BLaER1 treated with 17β-estradiol and CSF1 and Interleukin-3, amounts not matched to agents 10 nM and 100 nM (cell line): ENCODE results near the gene APOC4.
"Not testable (repeated sequence)": the region's sequence is repeated elsewhere in the genome, so short reads cannot be mapped to it uniquely, and the experiment has no call there.

Source experiments
- H3K27ac ChIP-seq, 11 experiments: shearing (Covaris generic); formaldehyde crosslinking; 2 replicates each; pipeline ENCODE4 v1.8.1; 2022
- H3K27me3 ChIP-seq, 11 experiments: shearing (Covaris generic); formaldehyde crosslinking; 2 replicates each; pipeline ENCODE4 v1.8.1; 2022
- H3K36me3 ChIP-seq, 11 experiments: shearing (Covaris generic); formaldehyde crosslinking; 2 replicates each; pipeline ENCODE4 v1.8.1; 2022
- H3K4me1 ChIP-seq, 10 experiments: shearing (Covaris generic); formaldehyde crosslinking; 2 replicates each; pipeline ENCODE4 v1.8.1; 2022
- H3K4me2 ChIP-seq, 11 experiments: shearing (Covaris generic); formaldehyde crosslinking; 2 replicates each; pipeline ENCODE4 v1.8.1; 2022
- H3K4me3 ChIP-seq, 10 experiments: shearing (Covaris generic); formaldehyde crosslinking; 2 replicates each; pipeline ENCODE4 v1.8.1; 2022
- H3K9ac ChIP-seq, 11 experiments: shearing (Covaris generic); formaldehyde crosslinking; 2 replicates each; pipeline ENCODE4 v1.8.1; 2022
- H3K9me3 ChIP-seq, 11 experiments: shearing (Covaris generic); formaldehyde crosslinking; replicated peaks in 1 of 11; 2 replicates each; pipeline ENCODE4 v1.8.1; 2022
- H4K20me1 ChIP-seq, 11 experiments: shearing (Covaris generic); formaldehyde crosslinking; 2 replicates each; pipeline ENCODE4 v1.8.1; 2022
- Cebpa-rat ChIP-seq, 11 experiments: shearing (Covaris generic); IDR thresholded peaks; 2 replicates each; pipeline ENCODE4 v1.8.1; 2022

APOC4 gene

DNA sequence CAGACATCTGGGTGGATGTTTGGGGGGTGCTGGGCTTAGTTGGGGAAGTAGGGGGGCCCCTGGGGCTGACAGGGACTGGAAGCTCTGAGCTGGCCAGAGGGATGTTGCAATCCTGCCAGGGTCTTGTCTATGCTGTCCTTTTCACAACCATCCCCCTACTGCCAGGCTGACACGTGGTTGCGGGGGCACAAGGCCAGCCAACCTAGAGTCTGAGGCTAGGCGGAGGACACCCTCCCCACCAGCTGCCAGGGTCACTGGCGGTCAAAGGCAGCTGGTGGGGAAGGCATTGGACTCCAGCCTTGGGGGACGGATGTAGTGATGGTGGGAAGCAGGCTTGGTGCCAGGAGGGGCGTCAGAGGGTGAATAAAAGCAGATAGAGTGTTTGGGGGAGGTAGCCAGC, 29.2 kb upstream of the APOC4 start:
- H3K4me3 ChIP-seq: no peak overlapping the region
- H3K9me3 ChIP-seq: no peaks in the 10 kb centered on the region
- TF ChIP-seq Cebpa-rat (IDR thresholded peaks at IDR 0.05): 0 out of 22 replicates have a peak, but pooled peaks of 1 of the 11 experiments have one; percentile 15
- no peaks in the 10 kb centered on the region for H3K36me3 ChIP-seq
- H4K20me1 ChIP-seq: no peaks in the 10 kb centered on the region
- H3K4me2 ChIP-seq: peak overlapping the region in 7 of 11 experiments; percentile 88 to 97 (median 92); a peak in 13 of 22 replicates
- peak overlapping the region in 2 of 11 experiments; percentile 4 to 41; a peak in 3 of 22 replicates for H3K27ac ChIP-seq
- no peaks in the 10 kb centered on the region for H3K27me3 ChIP-seq
- H3K9ac ChIP-seq: peak overlapping the region in 2 of 11 experiments; percentile 8 to 17; a peak in 1 of 22 replicates
- peaks cover 9 to 66% (median 49%) of the 10 kb centered on the region in 10 experiments for H3K4me1 ChIP-seq

DNA sequence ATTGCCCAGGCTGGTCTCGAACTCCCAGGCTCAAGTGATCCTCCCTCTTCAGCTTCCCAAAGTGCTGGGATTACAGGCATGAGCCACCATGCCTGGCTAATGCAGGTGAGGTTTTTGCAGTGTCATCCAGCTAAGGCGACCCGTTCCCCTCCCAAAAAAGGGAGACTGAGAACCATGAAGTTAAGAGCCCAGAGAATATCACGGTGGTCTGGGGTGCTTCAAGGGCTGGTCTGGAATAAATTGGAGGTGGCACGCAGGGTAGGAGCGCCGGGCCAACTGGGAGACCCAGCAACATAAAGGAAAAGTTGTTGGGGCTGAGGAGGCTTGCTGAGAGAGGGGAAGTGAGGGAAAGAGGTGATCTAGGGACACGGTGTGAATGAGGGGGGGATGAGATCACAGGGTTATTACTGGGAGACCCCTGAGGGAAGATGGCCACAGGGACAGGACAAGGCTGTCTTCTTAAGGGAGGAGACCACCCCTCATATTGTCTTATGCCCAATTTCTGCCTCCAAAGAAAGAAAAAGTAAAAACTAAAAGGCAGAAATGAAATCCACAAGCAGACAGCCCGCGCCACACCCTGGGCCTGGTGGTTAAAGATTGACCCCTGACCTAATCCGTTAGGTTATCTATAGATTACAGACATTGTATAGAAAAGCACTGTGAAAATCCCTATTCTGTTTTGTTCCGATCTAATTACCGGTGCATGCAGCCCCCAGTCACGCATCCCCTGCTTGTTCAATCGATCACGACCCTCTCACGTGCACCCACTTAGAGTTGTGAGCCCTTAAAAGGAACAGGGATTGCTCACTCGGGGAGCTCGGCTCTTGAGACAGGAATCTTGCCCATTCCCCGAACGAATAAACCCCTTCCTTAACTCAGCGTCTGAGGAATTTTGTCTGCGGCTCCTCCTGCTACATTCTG, 28.3 kb upstream of the APOC4 start:
- not testable (repeated sequence) for H3K27me3 ChIP-seq, H4K20me1 ChIP-seq, H3K9me3 ChIP-seq, H3K36me3 ChIP-seq
- Histone ChIP-seq H3K4me3 (peak overlapping the region; percentile 58 to 71 (median 62); a peak in 19 of 20 replicates), H3K4me2 (peak overlapping the region; percentile 87 to 97 (median 91)), H3K4me1 (peaks cover 9 to 66% (median 49%) of the 10 kb centered on the region in 10 experiments), H3K9ac (peak overlapping the region; percentile 72 to 83 (median 79); a peak in 18 of 22 replicates), H3K27ac (peak overlapping the region in 10 of 11 experiments; percentile 54 to 84 (median 78); a peak in 15 of 22 replicates)

DNA sequence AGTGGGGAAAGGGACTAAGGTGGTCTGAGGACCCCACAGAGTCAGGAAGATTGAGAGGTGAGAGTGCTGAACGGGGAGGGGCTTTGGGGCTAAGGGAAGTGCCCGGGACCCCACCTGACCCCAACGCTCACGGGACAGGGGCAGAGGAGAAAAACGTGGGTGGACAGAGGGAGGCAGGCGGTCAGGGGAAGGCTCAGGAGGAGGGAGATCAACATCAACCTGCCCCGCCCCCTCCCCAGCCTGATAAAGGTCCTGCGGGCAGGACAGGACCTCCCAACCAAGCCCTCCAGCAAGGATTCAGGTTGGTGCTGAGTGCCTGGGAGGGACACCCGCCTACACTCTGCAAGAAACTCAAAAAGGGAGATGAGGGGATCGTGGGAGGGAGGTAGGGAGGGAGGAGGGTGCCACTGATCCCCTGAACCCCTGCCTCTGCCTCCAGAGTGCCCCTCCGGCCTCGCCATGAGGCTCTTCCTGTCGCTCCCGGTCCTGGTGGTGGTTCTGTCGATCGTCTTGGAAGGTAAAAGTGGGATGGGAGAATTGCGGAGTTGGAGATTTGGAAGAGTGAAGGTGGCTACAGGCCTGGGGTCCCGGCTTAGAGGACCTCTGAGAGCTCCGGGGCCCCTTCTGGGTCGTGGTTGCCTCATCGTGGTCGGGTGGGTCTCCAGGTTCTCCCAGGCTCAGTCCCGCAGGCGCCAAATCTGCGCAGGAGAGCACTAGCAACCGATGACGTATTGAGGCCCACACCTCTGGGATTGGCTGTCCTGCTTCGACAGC, 27.4 kb upstream of the APOC4 start, which contains the start of gene APOC1:
Gene APOC1 (plus strand): TSS at position 176 of the 774 bp plus-strand sequence. CDS start 284 bp downstream, at position 460.
- not testable (repeated sequence) for H3K36me3 ChIP-seq, H3K27me3 ChIP-seq, H4K20me1 ChIP-seq, H3K9me3 ChIP-seq
- peak within 1 kb of the TSS; percentile 44 to 84 (median 77); a peak in 20 of 22 replicates for H3K27ac ChIP-seq
- H3K4me1 ChIP-seq: peaks cover 9 to 73% (median 48%) of the 10 kb centered on the region in 10 experiments
- H3K4me3 ChIP-seq: peak within 1 kb of the TSS; percentile 58 to 71 (median 62)
- H3K4me2 ChIP-seq: peak within 1 kb of the TSS; percentile 87 to 97 (median 91)
- H3K9ac ChIP-seq: peak within 1 kb of the TSS; percentile 72 to 83 (median 79)

DNA sequence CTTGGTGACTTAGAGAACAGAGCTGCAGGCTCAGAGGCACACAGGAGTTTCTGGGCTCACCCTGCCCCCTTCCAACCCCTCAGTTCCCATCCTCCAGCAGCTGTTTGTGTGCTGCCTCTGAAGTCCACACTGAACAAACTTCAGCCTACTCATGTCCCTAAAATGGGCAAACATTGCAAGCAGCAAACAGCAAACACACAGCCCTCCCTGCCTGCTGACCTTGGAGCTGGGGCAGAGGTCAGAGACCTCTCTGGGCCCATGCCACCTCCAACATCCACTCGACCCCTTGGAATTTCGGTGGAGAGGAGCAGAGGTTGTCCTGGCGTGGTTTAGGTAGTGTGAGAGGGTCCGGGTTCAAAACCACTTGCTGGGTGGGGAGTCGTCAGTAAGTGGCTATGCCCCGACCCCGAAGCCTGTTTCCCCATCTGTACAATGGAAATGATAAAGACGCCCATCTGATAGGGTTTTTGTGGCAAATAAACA, 17.8 kb upstream of the APOC4 start:
- TF ChIP-seq Cebpa-rat (IDR thresholded peaks at IDR 0.05): no peak
- Histone ChIP-seq H3K4me1 (peaks cover 45 to 73% (median 53%) of the 10 kb centered on the region in 10 experiments), H3K4me2 (peak overlapping the region; percentile 11 to 96 (median 87); a peak in 20 of 22 replicates), H3K9ac (peak overlapping the region in 10 of 11 experiments; percentile 7 to 71 (median 62); a peak in 16 of 22 replicates), H4K20me1 (no peaks in the 10 kb centered on the region), H3K27me3 (no peaks in the 10 kb centered on the region), H3K27ac (peak overlapping the region; percentile 57 to 84 (median 78); a peak in 21 of 22 replicates), H3K36me3 (no peaks in the 10 kb centered on the region), H3K9me3 (no peaks in the 10 kb centered on the region), H3K4me3 (no peak overlapping the region)

DNA sequence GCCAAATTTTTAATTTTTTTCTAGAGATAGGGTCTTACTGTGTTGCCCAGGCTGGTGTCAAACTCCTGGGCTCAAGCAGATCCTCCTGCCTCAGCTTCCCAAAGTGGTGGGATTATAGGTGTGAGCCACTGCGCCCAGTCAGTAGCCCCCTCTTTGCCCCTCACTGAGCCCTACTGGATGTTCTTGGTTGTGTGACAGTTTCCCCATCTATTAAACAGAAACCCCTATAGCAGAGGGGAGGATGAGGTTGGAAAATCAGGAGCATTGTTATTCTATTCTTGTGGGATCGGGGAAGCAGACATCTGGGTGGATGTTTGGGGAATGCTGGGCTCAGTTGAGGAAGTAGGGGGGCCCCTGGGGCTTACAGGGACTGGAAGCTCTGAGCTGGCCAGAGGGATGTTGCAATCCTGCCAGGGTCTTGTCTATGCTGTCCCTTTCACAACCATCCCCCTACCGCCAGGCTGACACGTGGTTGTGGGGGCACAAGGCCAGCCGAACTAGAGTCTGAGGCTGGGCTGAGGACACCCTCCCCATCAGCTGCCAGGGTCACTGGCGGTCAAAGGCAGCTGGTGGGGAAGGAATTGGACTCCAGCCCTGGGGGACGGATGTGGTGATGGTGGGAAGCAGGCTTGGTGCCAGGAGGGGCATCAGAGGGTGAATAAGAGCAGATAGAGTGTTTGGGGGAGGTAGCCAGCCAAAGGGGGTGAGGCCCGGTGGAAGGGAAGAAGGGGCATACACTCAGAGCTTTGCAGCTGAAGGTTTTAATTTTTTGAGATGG, 16.7 kb upstream of the APOC4 start:
- H3K4me2 ChIP-seq: peak overlapping the region; percentile 69 to 96 (median 87)
- H3K4me3 ChIP-seq: peak overlapping the region in 7 of 10 experiments; percentile 5 to 56 (median 18); a peak in 9 of 20 replicates
- no peaks in the 10 kb centered on the region for H3K36me3 ChIP-seq
- H3K9me3 ChIP-seq: no peaks in the 10 kb centered on the region
- TF ChIP-seq Cebpa-rat (IDR thresholded peaks at IDR 0.05): peak in 10 of 11 experiments; percentile 67 to 86 (median 76); a peak in 17 of 22 replicates
- peak overlapping the region; percentile 57 to 84 (median 78) for H3K27ac ChIP-seq
- no peaks in the 10 kb centered on the region for H3K27me3 ChIP-seq
- peaks cover 49 to 80% (median 58%) of the 10 kb centered on the region in 10 experiments for H3K4me1 ChIP-seq
- peak overlapping the region; percentile 36 to 71 (median 63); a peak in 19 of 22 replicates for H3K9ac ChIP-seq
- no peaks in the 10 kb centered on the region for H4K20me1 ChIP-seq

DNA sequence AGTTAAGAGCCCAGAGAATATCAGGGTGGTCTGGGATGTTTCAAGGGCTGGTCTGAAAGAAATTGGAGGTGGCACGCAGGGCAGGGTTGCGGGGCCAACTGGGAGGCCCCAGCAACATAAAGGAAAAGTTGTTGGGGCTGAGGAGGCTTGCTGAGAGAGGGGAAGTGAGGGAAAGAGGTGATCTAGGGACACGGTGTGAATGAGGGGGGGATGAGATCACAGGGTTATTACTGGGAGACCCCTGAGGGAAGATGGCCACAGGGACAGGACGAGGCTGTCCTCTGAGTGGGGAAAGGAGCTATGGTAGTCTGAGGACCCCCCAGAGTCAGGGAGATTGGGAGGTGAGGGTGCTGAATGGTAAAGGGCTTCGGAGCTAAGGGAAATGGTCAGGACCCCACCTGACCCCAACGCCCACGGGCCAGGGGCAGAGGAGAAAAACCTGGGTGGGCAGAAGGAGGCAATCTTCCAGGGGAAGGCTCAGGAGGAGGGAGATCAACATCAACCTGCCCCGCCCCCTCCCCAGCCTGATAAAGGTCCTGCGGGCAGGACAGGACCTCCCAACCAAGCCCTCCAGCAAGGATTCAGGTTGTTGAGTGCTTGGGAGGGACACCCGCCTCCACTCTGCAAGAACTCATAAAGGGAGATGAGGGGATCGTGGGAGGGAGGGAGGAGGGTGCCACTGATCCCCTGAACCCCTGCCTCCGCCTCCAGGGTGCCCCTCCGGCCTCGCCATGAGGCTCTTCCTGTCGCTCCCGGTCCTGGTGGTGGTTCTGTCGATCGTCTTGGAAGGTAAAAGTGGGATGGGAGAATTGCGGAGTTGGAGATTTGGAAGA, 15.6 kb upstream of the APOC4 start:
- H3K27me3 ChIP-seq, H4K20me1 ChIP-seq, H3K9me3 ChIP-seq, H3K36me3 ChIP-seq: not testable (repeated sequence)
- peak overlapping the region in 6 of 10 experiments; percentile 5 to 56 (median 24); a peak in 7 of 20 replicates for H3K4me3 ChIP-seq
- H3K4me1 ChIP-seq: peaks cover 49 to 85% (median 60%) of the 10 kb centered on the region in 10 experiments
- H3K27ac ChIP-seq: peak overlapping the region; percentile 57 to 84 (median 78); a peak in 20 of 22 replicates
- H3K9ac ChIP-seq: peak overlapping the region in 9 of 11 experiments; percentile 11 to 71 (median 65); a peak in 15 of 22 replicates
- H3K4me2 ChIP-seq: peak overlapping the region; percentile 69 to 96 (median 87)

DNA sequence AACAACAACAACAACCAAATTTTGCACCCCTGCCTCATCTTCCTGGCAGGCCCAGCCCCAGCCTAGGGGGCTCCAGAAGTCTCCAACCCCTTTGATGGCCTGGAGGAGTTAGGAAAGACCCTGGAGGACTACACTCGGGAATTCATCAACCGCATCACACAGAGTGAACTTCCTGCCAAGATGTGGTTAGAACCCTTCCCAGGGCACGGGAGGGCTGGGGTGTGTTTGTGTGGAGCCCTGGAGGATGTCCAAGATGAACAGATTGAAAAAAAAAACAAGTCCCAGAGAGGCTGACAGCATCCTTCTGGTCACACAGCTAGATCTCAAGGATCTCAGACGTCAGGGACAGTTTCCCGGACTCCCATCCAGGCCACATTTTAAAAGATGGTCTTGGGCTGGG, 14.3 kb upstream of the APOC4 start:
- 0 out of 22 replicates have a peak, but pooled peaks of 1 of the 11 experiments have one; percentile 13 for TF ChIP-seq Cebpa-rat (IDR thresholded peaks at IDR 0.05)
- Histone ChIP-seq H3K27ac (peak overlapping the region; percentile 3 to 84 (median 78); a peak in 19 of 22 replicates), H3K4me1 (peaks cover 49 to 88% (median 60%) of the 10 kb centered on the region in 10 experiments), H3K4me3 (peak overlapping the region in 3 of 10 experiments; percentile 22 to 31 (median 22); a peak in 3 of 20 replicates), H3K9ac (peak overlapping the region in 10 of 11 experiments; percentile 12 to 71 (median 57); a peak in 14 of 22 replicates), H3K4me2 (peak overlapping the region; percentile 69 to 96 (median 87)), H3K36me3 (no peaks in the 10 kb centered on the region), H3K27me3 (no peaks in the 10 kb centered on the region), H4K20me1 (no peaks in the 10 kb centered on the region), H3K9me3 (no peaks in the 10 kb centered on the region)
